Stimulated activated CD8-positive, alpha-beta memory T cell treated with anti-CD3 and anti-CD28 coated beads, Interleukin-15, amount 100 ng/mL, for 4 hours (primary cell): ENCODE measurements around the gene AGR2.
"Not testable (repeated sequence)": the region's sequence is repeated elsewhere in the genome, so short reads cannot be mapped to it uniquely, and the experiment has no call there.

Experiments
- DNase-seq, 2 donors: peaks; one replicate each; pipeline ENCODE4 v3.0.0-alpha.2; 2020; ENCODE audit warnings: low read depth in 2 of 2

The AGR2 gene

DNA sequence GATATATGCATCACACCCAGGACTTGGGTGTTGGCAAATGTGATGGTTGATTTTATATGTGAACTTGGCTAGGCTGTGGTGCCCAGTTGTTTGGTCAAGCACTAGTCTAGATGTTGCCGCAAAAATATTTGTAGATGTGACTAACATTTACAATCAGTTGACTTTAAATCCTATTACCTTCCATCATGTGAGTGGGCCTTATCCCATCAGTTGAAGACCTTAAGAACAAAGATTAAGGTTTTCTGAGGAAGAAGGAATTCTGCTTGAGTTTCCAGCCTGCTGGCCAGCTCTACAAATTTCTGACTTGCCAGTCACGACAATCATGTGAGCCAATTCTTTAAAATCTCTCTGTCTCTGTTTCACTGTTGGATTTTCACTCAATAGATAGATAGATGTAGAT lies 30.9 kb downstream of the AGR2 start:
- DNase-seq: no peak

DNA sequence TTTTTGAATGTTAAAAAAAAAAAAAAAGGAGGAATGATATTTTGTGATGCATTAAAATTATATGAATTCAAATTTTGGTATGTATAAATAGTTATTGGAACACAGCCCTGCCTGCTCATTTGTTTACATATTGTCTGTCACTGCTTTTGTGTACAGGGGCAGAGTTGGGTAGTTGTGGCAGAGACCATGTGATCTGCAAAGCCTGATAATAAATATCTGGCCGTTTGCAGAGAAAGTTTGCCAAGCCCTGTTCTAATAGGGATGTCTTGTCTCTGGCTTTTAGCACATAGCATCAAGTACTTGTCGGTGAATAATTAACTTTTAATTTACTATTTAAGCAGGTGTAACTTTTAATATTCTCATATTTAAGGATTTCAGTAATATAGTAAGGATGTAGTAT lies 31.5 kb downstream of the AGR2 start:
- DNase-seq: no peak

GRCh38 chr7:16770657-16771329 lies 34.0 kb downstream of the AGR2 start:
- no peak for DNase-seq

DNA sequence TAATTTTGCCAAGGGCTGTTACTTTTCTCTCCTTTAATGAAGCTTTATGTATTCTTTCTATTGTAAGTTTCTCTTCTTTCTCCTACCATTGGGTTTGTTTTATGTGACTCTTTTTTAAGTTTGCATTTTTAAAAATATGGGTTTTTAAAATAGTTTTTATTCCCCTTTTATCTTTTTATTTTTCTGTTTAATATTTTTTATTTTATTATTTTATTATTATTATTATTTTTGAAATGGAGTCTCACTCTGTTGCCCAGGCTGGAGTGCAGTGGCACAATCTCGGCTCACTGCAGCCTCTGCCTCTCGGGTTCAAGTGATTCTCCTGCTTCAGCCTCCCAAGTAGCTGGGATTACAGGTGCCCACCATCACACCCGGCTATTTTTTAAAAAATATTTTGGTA lies 34.8 kb downstream of the AGR2 start:
- not testable (repeated sequence) for DNase-seq

DNA sequence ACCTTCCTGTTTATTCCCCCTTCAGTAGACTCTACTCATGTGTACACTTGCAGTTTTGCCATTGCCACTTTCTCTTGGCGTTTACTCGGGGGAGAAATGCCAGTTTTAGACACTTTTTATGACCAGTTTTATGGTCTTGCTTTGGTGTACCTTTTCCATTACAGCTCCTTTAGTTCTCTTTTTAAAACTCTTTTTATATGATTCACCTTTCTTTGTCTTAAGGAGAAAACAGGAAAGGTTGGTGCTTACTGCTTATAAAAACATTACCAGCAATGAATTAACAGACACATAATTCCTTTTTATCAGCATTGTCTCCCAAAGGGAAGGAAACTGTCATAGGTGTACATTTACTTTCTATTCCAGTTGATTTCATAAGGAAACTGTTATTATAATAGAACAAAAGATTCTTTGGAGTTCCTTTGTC lies 39.4 kb downstream of the AGR2 start:
- DNase-seq: no peak

GRCh38 chr7:16764942-16765341 lies 39.9 kb downstream of the AGR2 start:
- DNase-seq: no peak

GRCh38 chr7:16762177-16762576 lies 42.6 kb downstream of the AGR2 start:
- DNase-seq: no peak

DNA sequence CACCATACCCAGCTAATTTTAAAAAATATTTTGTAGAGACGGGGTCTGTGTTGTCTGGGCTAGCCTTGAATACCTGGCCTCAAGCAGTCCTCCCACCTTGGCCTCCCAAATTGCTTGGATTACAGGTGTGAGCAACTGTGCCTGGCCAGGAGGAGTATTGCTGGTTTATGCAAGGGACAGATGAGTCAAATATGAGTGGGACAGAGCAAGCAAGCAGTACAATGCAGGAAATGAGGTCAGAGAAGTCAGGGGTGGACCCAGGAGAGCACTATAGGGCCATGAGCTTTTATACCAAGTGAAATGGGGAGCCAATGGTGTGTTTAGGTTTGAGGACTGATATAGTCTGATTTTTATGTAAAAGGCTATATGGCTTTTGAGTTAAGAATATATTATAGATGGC lies 45.0 kb downstream of the AGR2 start:
- DNase-seq: no peak

DNA sequence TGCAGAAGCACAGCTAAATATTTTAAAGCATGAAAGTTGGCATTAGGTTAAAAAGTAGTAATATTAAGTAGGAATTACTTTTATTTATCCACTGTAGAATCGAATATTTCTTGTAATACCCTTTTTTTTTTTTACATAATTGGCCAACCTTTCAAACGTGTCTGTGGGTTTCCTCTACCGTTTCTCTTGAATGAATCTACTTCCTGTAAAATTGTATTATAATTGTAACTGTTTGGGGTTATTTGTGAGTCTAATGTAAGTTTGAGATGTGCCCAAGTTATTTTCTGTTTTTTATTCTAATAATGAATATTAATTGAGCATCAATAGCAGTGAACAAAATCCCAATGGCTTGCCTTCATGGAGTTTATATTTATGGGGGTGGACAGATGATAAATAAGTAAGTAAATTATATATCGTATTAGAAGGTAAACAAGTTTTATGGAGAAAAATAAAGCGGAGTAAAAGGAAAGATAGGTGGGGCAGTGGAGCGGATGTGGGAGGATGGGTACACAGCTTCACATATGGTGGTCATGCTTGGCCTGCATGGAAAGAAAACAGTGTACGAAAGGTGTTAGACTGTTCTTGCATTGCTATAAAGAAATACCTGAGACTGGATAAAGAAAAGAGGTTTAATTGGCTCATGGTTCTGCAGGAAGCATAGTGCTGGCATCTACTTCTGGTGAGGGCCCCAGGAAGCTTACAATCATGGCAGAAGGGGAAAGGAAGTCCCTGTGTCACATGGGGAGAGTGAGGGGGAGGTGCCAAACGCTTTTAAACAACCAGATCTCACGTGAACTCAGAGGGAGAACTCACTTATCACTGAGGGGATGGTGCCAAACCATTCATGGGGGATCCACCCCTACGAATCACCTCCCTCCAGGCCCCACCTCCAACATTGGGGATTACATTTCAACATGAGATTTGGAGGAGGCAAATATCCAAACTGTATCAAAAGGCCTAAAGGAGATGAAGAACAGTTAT lies 45.9 kb downstream of the AGR2 start:
- DNase-seq: no peak

- no peak for DNase-seq
Measured at GRCh38 chr7:16758036-16758435, 46.8 kb downstream of the AGR2 start.

- DNase-seq: no peak
Measured at GRCh38 chr7:16755397-16755796, 49.4 kb downstream of the AGR2 start.

DNA sequence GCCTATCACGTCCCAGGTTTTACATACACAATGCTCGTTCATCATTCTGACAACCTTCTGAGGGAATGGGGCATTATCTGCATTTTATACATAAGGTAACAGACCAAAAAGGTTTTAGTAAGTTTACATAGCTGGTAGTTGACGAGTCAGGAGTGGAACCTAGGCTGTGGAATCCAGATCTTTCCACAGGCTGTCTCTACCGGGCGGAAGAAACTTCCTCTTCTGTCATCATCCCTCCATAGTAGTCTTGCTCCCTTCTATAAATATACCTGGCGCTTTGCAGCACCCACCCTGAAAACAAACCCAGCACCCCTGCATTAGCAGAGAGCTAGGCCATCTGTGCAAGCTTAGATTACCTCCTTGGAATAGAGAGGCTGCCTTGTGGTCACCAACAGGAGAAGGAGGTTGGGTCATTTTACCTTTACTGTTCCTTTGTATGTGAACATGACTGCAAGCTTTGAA lies 49.9 kb downstream of the AGR2 start:
- DNase-seq: no peak

DNA sequence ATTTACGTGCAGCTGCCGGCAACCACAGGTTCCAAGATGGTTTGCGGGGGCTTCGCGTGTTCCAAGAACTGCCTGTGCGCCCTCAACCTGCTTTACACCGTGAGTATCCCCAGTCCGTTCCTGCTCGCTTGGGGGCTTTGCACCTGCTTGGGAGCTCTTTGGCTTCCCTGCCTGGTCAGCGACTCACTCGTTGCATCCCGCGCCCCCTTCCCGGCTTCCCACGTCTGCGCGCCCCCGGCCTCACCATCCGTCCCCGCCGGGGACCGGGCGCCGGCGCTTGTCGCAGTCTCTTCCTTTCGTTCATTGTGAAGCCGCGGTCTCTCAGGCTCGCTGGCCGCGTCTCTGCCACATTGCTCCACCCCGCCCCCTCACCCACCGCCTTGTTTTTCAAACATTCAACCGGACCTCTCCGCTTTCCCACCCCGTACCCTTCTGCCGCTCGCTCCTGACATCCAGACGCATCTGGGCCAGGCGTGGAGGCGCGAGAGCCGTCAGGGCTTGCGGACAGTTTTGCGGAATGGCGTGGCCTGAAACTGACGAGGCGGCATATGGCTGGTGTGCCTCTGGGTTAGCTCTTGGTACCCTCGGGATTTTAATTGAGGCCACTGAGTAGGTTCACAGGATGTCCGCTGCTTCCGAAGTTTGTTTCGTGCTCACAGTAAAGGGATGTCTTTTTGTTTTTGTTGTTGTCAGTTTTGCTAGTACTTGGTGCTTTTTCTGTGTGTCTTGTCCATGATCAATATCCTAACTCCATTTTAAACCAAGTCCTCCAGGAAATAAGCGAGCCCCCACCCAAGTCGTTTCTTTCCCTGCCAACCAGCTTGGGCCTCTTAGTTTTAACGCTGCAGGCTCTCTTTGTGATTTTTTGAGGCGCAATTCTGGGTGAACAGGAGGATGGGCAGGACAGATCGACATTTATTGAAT lies 50.6 kb downstream of the AGR2 start:
- DNase-seq: no peak

GRCh38 chr7:16753102-16753931 lies 51.5 kb downstream of the AGR2 start, which contains the start of gene TSPAN13:
TSS of gene TSPAN13 (plus strand) at chr7:16753755. CDS start at chr7:16753968, 213 bp downstream.
- peak; percentile 19 to 26 for DNase-seq

GRCh38 chr7:16747102-16747501 lies 57.7 kb downstream of the AGR2 start:
- DNase-seq: no peak

GRCh38 chr7:16745645-16746044 lies 59.2 kb downstream of the AGR2 start:
- no peak for DNase-seq

DNA sequence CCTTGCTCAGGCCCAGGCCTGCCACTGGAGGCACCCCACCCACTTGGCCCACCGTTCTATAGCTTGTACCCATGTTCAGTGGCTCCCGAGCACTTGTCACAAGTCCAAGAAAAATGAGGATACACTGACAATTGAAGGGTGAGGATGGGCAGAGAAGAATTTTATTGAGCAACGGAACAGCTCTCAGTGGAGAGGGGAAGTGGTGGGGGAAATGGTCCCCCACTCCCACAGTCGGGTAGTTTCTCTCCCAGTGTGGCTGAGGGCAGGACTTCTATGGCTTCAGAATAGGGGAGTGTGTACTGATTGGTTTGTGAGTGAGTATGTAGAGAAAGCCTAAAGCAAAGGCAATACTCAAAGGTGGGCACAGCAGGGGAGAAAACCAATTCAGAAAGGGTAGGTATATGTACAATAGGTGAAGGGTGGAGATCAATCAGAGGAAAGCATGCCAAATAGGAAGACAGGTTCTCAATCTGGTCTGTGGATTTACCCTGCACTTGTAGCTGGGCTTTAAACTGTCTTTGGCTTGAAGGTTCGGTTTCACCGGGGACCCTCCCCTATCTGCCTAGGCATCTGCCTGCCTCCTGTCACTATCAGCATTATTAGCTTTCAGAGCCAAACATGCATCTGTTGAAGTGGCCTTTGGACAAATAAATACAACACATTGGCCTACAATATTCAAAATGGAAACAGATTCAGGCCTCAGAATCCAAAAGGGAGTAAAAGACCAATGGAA lies 60.1 kb downstream of the AGR2 start:
- no peak for DNase-seq

GRCh38 chr7:16743236-16743635 lies 61.6 kb downstream of the AGR2 start:
- DNase-seq: no peak

- DNase-seq: no peak
Measured at GRCh38 chr7:16742547-16742946, 62.3 kb downstream of the AGR2 start.
